Measurements from ENCODE around the gene RASSF1.
"Not testable (repeated sequence)": the region's sequence is repeated elsewhere in the genome, so short reads cannot be mapped to it uniquely, and the experiment has no call there.

The RASSF1 gene

DNA sequence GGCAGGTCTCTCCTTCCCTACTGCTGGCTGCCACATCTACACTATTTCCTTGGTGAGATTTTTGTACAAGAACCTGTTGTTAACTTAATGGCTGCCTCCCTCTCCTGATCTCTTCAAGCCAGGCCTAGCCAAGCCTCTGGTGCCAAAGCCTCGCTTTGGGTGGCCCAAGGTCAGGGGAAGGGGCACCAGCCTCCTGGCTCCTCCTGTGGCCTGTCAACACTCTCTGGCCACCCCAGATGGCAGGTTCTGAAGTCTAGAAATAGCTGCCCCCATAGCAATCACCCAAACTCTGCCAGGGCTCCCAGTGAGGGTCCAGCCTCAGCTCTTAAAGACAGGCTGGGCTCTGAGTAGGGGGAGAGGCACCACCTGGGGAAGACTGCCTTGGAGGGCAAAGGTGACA, 53.4 kb downstream of the RASSF1 start:
- no peak for DNase-seq
- Histone ChIP-seq H3K27me3 (replicated peaks; ENCODE audit: control insufficient read depth, insufficient read depth, low read length, poor library complexity, severe bottlenecking) (no peaks in the 10 kb centered on the region), H3K36me3 (ENCODE audit: control insufficient read depth, insufficient read depth, low read length) (peaks cover 31% of the 10 kb centered on the region), H3K4me1 (ENCODE audit: control insufficient read depth, insufficient read depth, low read length, poor library complexity, severe bottlenecking) (peaks cover 9% of the 10 kb centered on the region), H3K27ac (ENCODE audit: insufficient read depth, low read length, poor library complexity, severe bottlenecking) (no peak overlapping the region), H3K4me3 (ENCODE audit: insufficient read depth, low read depth, low read length, poor library complexity, severe bottlenecking) (no peak overlapping the region), H3K9me3 (ENCODE audit: control insufficient read depth, low read length) (no peaks in the 10 kb centered on the region)

DNA sequence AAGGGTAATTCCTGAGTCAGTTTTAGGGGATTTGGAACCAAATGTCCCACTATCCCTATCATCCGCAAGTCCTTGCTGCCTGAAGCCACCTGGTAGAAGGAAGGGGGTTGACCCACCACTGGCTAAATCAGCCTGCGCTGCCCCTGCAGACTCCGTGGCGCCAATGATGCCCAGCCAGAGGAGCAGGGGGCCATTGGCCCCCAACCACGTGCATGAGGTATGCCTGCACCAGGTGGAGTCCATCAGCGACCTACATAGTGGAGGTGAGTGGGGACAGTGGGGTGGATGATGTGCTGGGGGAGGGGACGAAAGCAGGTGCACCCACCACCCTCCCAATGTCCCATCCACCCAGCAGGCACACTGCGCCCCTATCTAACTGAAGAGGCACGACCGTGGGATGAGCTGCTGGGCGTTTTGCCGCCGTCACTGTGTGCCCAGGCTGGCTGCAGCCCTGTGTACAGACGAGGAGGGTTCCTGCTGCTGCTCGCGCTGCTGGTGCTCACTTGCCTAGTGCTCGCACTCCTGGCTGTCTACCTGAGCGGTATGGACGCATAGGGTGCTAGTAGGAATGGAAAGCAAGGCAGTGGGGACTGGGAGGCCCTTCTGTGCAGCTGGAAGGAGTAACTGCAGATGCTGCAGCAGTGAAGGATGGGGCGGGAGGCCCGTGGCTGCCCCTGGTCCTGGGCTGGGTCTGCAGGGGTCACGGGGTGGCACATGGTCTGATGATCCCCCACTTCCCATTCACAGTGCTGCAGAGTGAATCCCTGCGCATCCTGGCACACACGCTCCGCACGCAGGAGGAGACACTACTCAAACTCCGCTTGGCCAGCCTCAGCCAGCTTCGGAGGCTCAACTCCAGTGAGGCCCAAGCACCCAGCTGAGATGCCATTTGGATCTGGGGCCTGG, 54.1 kb downstream of the RASSF1 start:
- H3K36me3 ChIP-seq (ENCODE audit: control insufficient read depth, insufficient read depth, low read length) = peaks cover 31% of the 10 kb centered on the region
- H3K4me3 ChIP-seq (ENCODE audit: insufficient read depth, low read depth, low read length, poor library complexity, severe bottlenecking) = no peak overlapping the region
- no peaks in the 10 kb centered on the region for H3K27me3 ChIP-seq (replicated peaks; ENCODE audit: control insufficient read depth, insufficient read depth, low read length, poor library complexity, severe bottlenecking)
- peaks cover 5% of the 10 kb centered on the region for H3K4me1 ChIP-seq (ENCODE audit: control insufficient read depth, insufficient read depth, low read length, poor library complexity, severe bottlenecking)
- no peaks in the 10 kb centered on the region for H3K9me3 ChIP-seq (ENCODE audit: control insufficient read depth, low read length)
- no peak overlapping the region for H3K27ac ChIP-seq (ENCODE audit: insufficient read depth, low read length, poor library complexity, severe bottlenecking)
- DNase-seq = no peak

DNA sequence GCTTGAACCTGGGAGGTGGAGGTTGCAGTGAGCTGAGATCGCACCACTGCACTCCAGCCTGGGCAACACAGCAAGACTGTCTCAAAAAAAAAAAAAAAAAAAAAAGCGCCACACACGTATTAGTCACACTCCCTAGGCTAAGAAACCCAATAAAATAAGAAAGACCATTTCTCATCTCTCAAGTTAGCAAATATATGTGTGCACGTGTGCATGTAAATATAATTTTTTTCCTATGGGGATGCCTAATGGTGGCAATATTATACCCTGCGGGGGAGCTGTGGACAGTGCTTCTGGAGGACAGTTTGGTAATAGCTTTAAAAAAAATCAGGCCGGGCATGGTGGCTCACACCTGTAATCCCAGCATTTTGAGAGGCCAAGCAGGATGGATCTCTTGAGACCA, 56.5 kb downstream of the RASSF1 start:
- H3K9me3 ChIP-seq (ENCODE audit: control insufficient read depth, low read length); H3K4me3 ChIP-seq (ENCODE audit: insufficient read depth, low read depth, low read length, poor library complexity, severe bottlenecking); H3K27ac ChIP-seq (ENCODE audit: insufficient read depth, low read length, poor library complexity, severe bottlenecking); H3K4me1 ChIP-seq (ENCODE audit: control insufficient read depth, insufficient read depth, low read length, poor library complexity, severe bottlenecking); DNase-seq; H3K27me3 ChIP-seq (replicated peaks; ENCODE audit: control insufficient read depth, insufficient read depth, low read length, poor library complexity, severe bottlenecking): not testable (repeated sequence)
- H3K36me3 ChIP-seq (ENCODE audit: control insufficient read depth, insufficient read depth, low read length) = peaks cover 19% of the 10 kb centered on the region

All from effector memory CD4-positive, alpha-beta T cell (primary cell).